GM19397 (cell line): ENCODE measurements around the gene ZNHIT6.

Experiments
- ATAC-seq: cut with Tn5 transposase; IDR thresholded peaks from one replicate; pipeline ENCODE4 v1.9.1; 2021; ENCODE audit warnings: mild to moderate bottlenecking, moderate library complexity; ENCODE audit not compliant: unreplicated experiment

Gene ZNHIT6

GRCh38 chr1:85599681-85600080, 108.6 kb downstream of the ZNHIT6 start:
- no peak for ATAC-seq
